HG02870 (cell line): ENCODE measurements around the gene HMGCL.

Experiments used
- ATAC-seq: cut with Tn5 transposase; IDR thresholded peaks from one replicate; pipeline ENCODE4 v1.9.1; 2021; ENCODE audit warnings: mild to moderate bottlenecking, moderate library complexity; ENCODE audit not compliant: unreplicated experiment

HMGCL gene

GRCh38 chr1:23779826-23780371 lies 45.3 kb downstream of the HMGCL start:
- no peak for ATAC-seq

DNA sequence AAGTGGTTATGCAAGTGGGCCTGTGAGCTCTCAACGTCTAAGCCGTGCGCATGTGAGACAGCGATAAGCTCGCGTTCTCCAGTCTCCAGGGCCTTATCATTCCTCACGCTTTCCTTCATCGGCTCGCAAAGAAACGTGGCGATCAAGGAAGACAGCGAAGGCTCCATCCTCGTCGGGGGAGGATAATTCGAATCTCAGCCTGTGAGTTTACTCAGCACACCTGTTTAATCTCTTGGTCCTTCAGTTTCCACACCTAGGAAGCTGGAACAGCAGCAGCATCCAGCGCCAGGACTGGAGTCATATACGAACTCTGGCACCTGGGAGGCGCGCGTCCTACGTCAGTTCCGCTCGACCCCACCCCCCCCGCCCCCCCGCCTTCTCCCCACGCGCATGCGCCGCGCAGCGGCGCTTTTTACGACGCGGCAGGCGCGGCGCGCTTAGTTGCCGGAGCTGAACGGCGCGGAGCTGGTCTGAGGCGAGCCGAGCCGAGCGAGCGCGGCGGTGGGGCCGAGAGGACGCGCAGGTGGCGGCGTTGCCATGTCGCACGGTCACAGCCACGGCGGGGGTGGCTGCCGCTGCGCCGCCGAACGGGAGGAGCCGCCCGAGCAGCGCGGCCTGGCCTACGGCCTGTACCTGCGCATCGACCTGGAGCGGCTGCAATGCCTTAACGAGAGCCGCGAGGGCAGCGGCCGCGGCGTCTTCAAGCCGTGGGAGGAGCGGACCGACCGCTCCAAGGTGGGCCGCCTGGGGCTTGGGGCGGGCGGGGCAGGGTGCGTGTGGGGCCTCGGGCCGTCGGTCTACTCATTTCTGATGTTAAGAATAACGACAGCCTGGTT lies 47.0 kb downstream of the HMGCL start, which contains the start of gene PITHD1:
TSS of gene PITHD1 (plus strand) at position 440 of the 836 bp plus-strand sequence. CDS start at position 538, 98 bp downstream.
- ATAC-seq: peak; percentile 60

DNA sequence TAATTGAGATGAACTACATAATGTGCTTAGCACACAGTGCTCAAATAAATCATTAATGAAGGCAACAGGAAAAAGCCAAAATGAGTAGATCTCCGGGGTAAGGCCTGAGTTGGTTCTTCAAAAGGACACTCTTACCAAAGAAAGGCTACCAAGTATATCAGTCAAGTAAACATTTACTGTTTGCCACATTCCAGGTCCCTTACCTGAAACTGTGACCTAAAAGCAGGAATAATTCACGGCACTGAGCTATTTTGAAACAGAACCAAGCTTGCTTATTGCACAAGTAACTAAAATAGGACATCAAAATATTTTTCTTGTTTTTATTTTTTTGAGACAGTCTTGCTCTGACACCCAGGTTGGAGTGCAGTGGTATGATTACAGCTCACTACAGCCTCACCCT lies 49.0 kb downstream of the HMGCL start:
- no peak for ATAC-seq

DNA sequence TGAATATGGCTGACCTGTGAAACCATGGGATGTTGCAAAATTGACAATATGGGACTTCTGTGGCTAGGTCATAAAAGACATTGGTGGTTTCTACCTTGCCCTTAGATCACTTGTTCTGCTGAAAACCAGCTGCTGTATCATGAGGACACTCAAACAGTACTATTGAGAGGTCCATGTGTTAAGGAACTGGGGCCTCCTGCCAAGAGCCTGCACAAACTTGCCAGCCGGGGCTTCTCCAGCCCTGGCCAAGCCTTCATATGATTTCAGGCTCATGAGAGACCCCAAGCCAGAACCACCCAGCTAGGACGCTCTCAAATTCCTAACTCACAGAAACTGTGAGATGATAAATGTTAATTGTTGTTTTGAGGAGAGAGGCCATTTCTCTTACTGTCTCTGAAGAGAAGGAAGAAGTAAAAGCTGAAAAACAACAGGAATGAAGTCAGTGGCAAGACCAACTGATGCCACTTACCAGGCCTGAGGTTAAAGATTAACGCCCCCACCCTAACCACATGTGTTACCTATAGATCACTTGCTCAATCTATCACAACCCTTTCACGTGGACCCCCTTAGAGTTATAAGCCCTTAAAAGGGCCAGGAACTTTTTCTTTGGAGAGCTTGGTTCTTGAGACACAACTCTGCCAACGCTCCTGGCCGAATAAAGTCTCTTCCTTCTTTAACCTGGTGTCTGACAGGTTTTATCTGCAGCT lies 50.9 kb downstream of the HMGCL start:
- ATAC-seq: no peak

DNA sequence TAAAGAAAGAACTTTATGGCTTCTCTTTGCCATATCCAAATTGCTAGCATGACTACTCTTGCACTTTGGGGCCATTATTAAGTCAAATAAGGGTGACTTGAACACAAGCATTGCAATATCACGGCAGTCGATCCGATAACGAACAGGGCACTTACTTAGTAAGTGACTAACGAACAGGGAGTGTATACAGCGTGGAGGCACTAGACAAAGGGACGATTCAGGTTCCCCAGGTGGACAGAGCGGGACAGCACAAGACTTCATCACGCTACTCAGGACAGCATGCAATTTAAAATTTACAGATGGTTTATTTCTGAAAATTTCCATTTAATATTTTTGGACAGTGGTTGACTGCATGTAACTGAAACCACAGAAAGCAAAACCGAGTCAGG lies 52.4 kb downstream of the HMGCL start:
- ATAC-seq: no peak

DNA sequence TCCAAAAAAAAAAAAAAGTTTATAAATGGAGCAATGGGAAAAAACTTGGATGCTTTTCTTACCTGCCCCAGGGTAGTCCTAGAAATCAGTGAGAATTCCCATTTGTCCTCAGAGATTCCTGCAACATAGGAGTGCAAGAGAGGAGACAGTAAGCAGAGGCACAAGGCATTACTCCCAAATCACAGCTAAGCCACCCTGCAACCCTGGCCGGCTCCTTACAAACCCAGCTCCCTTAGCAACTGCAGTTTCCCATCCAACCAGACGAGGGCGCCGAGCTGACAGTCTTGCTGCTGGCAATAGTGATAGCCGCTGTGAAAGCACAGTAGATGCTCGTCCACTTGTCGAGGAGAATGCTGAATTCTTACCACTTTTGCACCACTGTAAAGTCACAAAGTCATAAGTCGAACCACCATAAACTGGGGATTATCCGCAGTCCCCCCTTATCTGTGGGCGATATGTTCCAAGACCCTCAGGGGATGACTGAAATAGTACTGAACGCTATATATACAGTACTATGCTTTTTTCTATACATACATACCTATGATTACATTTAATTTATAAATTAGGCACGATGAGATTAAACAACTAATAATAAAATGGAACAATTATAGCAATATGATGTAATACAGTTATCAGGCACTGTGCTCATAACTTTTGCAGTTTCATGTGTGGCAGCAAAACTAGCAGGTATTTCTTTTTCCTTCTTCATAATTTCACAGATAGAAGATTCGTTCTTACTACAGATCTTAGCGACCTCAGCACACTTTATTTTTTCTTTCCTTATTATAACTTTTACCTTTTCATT lies 53.0 kb downstream of the HMGCL start:
- ATAC-seq: no peak

GRCh38 chr1:23768733-23769132 lies 56.5 kb downstream of the HMGCL start:
- no peak for ATAC-seq

GRCh38 chr1:23763041-23763577 lies 62.1 kb downstream of the HMGCL start:
- no peak for ATAC-seq

GRCh38 chr1:23759277-23759676 lies 66.0 kb downstream of the HMGCL start:
- no peak for ATAC-seq

DNA sequence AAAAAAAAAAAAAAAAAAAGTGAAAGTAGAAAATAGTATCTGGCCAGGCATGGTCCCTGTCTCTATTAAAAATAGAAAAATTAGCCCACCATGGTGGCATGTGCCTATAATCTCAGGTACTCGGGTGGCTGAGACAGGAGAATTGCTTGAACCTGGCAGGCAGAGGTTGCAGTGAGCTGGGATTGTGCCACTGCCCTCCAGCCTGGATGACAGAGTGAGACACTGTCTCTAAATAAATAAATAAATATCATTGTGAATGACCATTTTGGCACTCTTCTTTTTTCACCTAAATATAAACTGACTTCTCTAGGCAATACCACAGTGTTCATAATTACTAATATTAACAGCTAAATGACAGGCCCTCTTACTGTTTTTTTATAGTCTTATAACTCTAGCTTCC lies 67.4 kb downstream of the HMGCL start:
- ATAC-seq: no peak

GRCh38 chr1:23756676-23757075 lies 68.6 kb downstream of the HMGCL start:
- ATAC-seq: no peak

DNA sequence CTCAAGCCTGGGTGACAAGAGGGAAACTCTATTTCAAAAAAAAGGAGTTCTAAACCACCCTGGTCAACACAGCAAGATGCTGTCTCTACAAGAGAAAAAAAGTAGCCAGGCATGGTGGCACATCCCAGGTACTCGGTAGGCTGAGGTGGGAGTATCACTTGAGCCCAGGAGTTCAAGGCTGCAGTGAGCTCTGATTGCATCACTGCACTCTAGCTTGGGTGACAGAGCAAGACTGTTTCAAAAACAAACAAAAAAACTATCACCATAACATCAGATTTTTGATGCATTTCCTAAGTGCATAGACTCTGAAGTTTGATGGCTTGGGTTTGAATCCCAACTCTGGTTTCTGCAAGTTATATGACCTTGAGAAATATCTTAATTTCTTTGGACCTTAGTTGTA lies 72.3 kb downstream of the HMGCL start:
- no peak for ATAC-seq
